Measurements from ENCODE around the gene NUP93.
"Not testable (repeated sequence)": the region's sequence is repeated elsewhere in the genome, so short reads cannot be mapped to it uniquely, and the experiment has no call there.

Gene NUP93

GRCh38 chr16:56849690-56850680 is 120.1 kb downstream of the NUP93 start:
- DNase-seq (ENCODE audit: low read depth): no peak

GRCh38 chr16:56851671-56852400 is 121.9 kb downstream of the NUP93 start:
- no peak for DNase-seq (ENCODE audit: low read depth)

- no peak for DNase-seq (ENCODE audit: low read depth)
These were observed 122.4 kb downstream of the NUP93 start for GRCh38 chr16:56852401-56852730.

DNA sequence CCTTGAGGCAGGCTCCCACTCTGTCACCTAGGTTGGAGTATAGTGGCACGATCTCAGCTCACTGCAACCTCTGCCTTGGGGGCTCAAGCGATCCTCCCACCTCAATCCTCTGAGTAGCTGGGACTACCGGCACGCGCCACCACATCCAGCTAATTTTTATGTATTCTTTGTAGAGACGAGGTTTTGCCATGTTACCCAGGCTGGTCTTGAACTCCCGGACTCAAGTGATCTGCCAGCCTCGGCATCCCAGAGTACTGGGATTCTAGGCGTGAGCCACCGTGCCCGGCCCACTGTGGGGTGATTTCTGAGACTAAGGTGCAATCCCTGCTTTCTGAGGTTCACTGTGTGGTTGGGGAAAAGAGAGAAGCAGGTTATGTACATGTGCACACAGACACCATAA is 123.0 kb downstream of the NUP93 start:
- DNase-seq (ENCODE audit: low read depth): no peak

- DNase-seq (ENCODE audit: low read depth): no peak
These were observed 125.3 kb downstream of the NUP93 start for GRCh38 chr16:56855201-56855600.

- no peak for DNase-seq (ENCODE audit: low read depth)
These were observed 126.0 kb downstream of the NUP93 start for GRCh38 chr16:56855946-56856345.

DNA sequence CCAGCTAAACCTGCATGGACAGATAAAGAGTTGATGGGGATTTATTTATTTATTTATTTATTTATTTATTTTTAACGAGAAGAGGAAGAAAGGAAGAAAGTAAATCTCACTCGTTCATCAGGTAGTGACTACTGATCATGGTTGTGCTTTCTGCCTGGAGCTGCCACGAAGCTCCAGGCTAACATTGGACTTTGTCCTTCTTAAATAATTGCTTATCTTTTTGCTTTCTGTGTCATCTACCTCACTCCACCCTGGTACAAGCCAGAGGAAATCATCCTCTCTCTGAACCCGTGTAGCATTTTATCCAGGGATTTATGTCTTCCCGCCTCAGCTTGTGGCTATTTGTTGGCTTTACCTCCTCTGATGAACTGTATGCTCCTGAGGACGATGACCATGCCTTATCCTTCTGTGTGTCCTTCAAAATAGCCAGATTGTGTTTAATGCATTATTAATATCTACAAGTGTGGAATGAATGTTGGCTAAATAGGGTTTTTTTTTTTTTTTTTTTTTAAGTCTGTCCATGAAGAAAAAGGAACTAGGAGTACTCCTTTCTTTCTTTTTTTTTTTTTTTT is 127.0 kb downstream of the NUP93 start:
- no peak for DNase-seq (ENCODE audit: low read depth)

DNA sequence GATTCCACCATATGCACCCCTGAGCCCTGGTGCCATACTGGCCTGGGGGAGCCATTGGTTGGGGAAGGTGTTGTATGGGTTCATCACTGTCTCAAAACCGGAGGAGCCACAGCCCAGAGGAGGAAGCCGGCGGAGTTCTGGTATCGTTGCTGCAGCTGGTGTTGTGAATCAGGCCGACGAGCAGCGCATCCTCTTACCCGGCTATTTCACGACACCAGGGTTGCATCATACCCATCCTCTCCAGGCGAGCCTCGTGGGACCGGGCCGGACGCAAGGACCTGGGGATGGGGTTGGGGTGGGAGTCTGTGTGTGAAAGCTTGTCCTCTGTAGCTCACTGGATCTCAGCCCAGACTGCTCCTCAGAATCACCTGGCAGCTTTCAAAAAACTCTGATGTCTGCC is 128.4 kb downstream of the NUP93 start:
- DNase-seq (ENCODE audit: low read depth): no peak

- no peak for DNase-seq (ENCODE audit: low read depth)
These were observed 129.7 kb downstream of the NUP93 start for GRCh38 chr16:56859636-56860035.

DNA sequence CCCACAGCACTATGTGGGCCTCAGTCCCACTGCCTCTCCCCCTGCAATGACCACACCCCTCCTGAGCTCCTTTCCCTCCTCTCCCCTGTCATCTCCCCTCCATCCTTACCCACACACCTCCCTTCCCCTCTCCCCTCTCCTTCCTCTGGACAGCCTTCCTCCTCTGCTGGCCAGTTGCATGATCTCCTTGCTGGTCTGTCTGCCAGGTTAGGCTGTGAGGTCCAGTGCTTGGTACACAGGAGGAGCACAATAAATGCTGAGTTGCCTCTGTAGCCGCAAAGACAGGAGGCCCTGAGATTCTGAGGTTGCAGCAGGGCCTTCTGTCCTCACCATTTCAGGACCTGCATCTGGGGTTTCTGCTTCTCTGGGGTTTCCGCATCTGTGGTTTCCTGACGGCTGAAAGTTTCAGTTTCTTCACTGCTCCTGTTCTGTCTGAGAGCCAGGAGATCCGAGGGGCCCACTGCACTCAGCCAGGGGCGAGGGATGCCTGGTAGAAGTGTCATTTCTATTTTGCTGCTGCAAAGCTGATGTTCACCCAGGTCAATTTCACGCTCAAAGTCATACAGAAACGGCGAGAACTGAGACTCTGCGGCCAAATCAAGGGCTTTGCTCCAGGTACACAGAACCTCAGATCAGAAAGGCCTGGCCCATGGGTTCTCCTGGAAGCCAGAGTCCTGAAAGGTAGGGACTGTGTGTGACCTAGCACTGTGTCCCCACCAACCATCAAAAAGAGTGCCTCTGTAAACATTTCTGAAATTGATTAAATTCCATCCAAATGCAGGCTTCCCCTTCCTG is 130.5 kb downstream of the NUP93 start:
- DNase-seq (ENCODE audit: low read depth): no peak

- DNase-seq (ENCODE audit: low read depth): no peak
These were observed 131.2 kb downstream of the NUP93 start for GRCh38 chr16:56861092-56861610.

- DNase-seq (ENCODE audit: low read depth): no peak
These were observed 131.8 kb downstream of the NUP93 start for GRCh38 chr16:56861756-56862155.

DNA sequence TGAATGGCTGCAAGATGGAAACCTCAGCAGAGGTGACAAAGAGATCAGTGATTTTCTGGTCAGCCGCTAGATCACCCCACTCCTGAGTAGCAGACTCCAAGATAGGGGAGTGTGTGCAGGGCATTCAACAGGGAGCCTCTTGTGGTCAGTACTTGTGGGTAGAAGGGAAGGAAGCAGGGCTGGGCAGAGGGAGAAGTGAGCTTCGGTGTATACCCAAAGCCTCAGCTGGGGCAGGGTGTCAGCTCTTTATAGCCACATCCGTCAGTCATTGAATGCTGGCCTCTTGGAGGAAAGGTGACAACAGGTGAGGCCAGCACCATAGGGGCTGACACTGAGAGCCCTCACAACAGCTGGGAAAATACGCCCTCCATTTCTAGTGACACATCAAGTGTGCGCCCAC is 132.8 kb downstream of the NUP93 start:
- no peak for DNase-seq (ENCODE audit: low read depth)

DNA sequence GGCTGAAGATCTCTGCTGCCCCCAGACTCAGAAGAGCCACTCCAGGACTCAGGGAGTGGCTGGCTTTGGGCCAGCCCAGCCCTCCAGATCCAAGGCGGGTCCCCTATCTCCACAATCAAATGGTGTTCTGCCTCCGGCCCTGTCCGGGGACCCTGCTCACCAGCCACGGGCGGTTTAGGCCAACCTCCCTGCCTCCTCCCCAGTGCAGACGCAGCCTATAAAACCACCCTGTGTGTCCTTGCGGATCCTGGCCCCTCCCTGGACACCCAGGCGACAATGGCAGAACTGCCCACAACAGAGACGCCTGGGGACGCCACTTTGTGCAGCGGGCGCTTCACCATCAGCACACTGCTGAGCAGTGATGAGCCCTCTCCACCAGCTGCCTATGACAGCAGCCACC is 135.0 kb downstream of the NUP93 start, which contains the start of gene SLC12A3:
Gene SLC12A3 (plus strand): TSS at position 248 of the 400 bp plus-strand sequence. CDS start 29 bp downstream, at position 277.
- DNase-seq (ENCODE audit: low read depth): no peak

DNA sequence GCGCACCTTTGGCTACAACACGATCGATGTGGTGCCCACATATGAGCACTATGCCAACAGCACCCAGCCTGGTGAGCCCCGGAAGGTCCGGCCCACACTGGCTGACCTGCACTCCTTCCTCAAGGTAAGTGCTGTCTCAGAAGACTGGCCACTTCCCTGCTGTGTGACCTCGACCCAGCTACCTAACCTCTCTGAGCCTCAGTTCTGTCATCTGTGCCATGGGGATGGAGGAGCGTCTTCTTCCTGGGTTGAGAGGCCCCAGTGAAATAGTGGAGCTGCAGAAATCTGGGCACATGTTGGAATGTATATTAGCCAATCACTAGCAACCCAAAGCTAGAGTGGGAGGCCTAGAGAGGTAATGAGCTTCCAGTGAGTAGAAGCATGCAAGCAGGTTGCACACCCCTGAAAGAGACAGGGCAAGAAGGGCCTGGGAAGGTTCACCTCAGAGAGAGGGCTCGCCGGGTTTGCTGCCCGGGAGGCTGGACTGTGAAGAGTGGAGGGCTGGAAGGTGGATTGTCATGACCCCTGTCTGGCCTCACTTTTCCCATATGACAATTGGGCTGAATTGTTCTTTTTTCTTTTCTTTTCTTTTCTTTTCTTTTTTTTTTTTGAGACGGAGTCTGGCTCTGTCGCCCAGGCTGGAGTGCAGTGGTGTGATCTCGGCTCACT is 135.6 kb downstream of the NUP93 start:
- DNase-seq (ENCODE audit: low read depth): no peak

DNA sequence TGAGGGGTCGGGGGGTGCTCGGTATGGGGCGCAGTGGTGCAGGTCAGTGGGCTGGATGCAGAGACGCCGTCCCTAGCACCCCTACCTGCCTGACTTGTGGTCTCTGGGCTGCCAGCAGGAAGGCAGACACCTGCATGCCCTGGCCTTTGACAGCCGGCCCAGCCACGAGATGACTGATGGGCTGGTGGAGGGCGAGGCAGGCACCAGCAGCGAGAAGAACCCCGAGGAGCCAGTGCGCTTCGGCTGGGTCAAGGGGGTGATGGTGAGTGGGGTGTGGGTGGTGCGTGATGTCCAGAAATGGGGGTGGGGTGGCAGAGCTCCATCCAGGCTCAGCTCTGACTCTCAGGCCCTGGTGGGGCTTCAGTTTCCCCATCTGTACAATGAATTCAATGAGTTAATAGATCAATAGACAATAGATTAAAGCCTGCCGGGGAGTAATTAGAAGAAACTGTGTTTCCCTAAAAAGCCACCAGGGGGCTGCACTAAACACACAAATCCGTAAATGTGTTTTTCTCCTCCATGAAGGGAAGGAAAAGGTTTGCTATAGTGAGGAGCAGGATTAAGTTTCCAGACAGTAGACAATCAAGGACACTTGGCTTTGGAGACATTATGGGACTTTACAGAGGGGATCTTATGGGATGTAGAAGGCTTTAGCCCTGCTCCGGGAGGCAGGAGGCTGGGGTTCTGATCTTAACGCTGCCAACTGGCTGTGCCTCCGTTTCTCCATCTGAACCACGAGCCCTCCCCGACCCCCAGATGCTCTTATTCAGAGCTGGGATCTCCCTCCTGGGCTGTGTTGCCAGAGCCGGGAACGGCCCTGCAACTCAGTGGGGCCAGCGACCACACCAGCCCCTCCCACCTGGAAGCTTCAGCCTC is 137.3 kb downstream of the NUP93 start:
- DNase-seq (ENCODE audit: low read depth): peak; percentile 3

GRCh38 chr16:56868175-56868574 is 138.2 kb downstream of the NUP93 start:
- DNase-seq (ENCODE audit: low read depth): no peak

DNA sequence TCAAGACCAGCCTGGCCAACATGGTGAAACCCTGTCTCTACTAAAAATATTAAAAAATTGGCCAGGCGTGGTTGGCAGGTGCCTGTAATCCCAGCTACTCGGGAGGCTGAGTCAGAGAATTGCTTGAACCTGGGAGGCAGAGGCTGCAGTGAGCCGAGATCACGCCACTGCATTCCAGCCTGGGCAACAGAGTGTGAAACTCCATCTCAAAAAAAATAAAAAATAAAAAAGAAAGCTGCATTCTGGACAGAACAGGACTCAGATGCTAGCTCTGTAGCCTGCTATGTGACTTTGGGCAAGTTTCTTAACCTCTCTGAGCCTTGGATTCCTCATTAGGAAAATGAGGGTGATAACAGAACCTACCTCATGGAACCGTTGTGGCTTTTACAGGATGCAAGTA is 138.8 kb downstream of the NUP93 start:
- not testable (repeated sequence) for DNase-seq (ENCODE audit: low read depth)

DNA sequence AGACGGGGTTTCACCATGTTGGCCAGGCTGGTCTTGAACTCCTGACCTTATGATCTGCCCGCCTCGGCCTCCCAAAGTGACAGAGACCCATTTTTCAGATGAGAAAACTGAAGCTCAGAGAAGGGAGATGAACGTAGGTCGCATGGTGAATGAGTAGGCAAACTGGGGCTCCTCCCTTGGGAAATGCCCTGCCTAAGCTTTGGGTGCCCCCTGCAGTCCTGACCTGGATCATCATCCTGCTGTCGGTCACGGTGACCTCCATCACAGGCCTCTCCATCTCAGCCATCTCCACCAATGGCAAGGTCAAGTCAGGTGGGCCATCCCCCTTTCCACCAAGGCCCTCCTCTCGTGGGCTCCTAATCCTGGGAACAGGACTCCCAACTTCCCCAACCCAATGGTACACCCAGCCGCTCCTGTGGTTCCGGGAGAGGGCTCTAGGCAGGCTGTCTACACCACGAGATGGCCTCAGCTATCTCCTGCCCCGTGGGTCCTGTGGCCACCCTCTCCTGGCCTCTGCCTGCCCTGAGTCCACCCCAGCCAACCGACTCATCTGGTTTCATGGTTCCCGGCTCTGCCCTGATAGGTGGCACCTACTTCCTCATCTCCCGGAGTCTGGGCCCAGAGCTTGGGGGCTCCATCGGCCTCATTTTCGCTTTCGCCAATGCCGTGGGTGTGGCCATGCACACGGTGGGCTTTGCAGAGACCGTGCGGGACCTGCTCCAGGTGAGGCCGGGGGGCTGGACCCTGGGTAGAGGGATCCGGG is 139.8 kb downstream of the NUP93 start:
- no peak for DNase-seq (ENCODE audit: low read depth)

All from activated T-helper 9 cell treated with anti-CD3 and anti-CD28 coated beads, Interleukin-2, amount 50 U/mL, for 16 hours (primary cell).